A673 (cell line): ENCODE data around the gene VAV1. TPM values are rescaled to one million over a fixed set of nuclear protein-coding genes. Genes with fewer than 3 reads are reported as not detected.

Source experiments
- BruUV-seq: library from RNA; stranded (reverse); fragments of 400-500 nt; replicated peaks from 2 replicates; lab custom pipeline; 2021; lab: Mats Ljungman, UMichigan
- CTCF ChIA-PET: fragments of 300-600 bp; sonication (Branson Sonifier 250); formaldehyde crosslinking; loops from one replicate; lab custom pipeline; 2022; ENCODE audit warnings: antibody characterized with exemption; lab: Charles Lee
- POLR2A ChIA-PET: fragments of 300-600 bp; sonication (Branson Sonifier 250); formaldehyde crosslinking; loops from one replicate; lab custom pipeline; 2022; ENCODE audit warnings: antibody characterized with exemption; ENCODE audit not compliant: low non-redundant PET; lab: Charles Lee
- DNase-seq: peaks from one replicate; pipeline ENCODE4 v3.0.0-alpha.2; 2015; ENCODE audit warnings: low spot score
- H3K27ac ChIP-seq: fragments of 200-600 bp; sonication (generic); 2 replicates; pipeline ENCODE4 v1.5.1; 2016; ENCODE audit warnings: mixed run types, low read depth, mild to moderate bottlenecking, mixed read lengths, antibody characterized with exemption, low read length; ENCODE audit not compliant: poor library complexity, severe bottlenecking
- H3K27me3 ChIP-seq: fragments of 200-600 bp; sonication (generic); replicated peaks from 2 replicates; pipeline ENCODE4 v1.6.1; 2017; ENCODE audit warnings: mixed run types, low read depth, mild to moderate bottlenecking, mixed read lengths, antibody characterized with exemption, low read length; ENCODE audit not compliant: insufficient read depth, poor library complexity
- H3K36me3 ChIP-seq: fragments of 200-600 bp; sonication (generic); 2 replicates; pipeline ENCODE4 v1.6.1; 2016; ENCODE audit warnings: mixed run types, mild to moderate bottlenecking, mixed read lengths, antibody characterized with exemption, low read length; ENCODE audit not compliant: insufficient read depth, poor library complexity, severe bottlenecking
- H3K4me1 ChIP-seq: fragments of 200-600 bp; sonication (generic); 2 replicates; pipeline ENCODE4 v1.6.1; 2017; ENCODE audit warnings: mixed run types, mild to moderate bottlenecking, mixed read lengths, antibody characterized with exemption, low read length; ENCODE audit not compliant: insufficient read depth, poor library complexity, severe bottlenecking
- H3K4me3 ChIP-seq: fragments of 200-600 bp; sonication (generic); 2 replicates; pipeline ENCODE4 v1.5.1; 2016; ENCODE audit warnings: low read depth, mixed run types, mild to moderate bottlenecking, mixed read lengths, low read length; ENCODE audit not compliant: poor library complexity, severe bottlenecking
- H3K9me3 ChIP-seq: fragments of 200-600 bp; sonication (generic); 2 replicates; pipeline ENCODE4 v1.6.1; 2016; ENCODE audit warnings: mixed run types, low read depth, mild to moderate bottlenecking, mixed read lengths, antibody characterized with exemption, low read length; ENCODE audit not compliant: poor library complexity, severe bottlenecking
- CTCF ChIP-seq: fragments of 300-800, 200-600 bp; sonication (generic); conservative IDR thresholded peaks from 2 replicates; pipeline ENCODE4 v1.5.1; 2017; ENCODE audit warnings: low read depth, mild to moderate bottlenecking, antibody characterized with exemption, low read length, moderate library complexity, mixed read lengths
- EZH2 ChIP-seq: fragments of 200-600 bp; sonication (generic); IDR thresholded peaks from 2 replicates; pipeline ENCODE4 v1.6.1; 2017; ENCODE audit warnings: borderline replicate concordance, low read depth, mild to moderate bottlenecking, mixed read lengths, antibody characterized with exemption, low read length; ENCODE audit not compliant: poor library complexity, severe bottlenecking
- intact Hi-C: fragments of 100-400 bp; cut with micrococcal nuclease; formaldehyde crosslinking; loops from one replicate; pipeline ENCODE4 v1.10.0; 2022; ENCODE audit not compliant: unreplicated experiment
- total RNA-seq: library from RNA; stranded (reverse); gene quantifications from 2 replicates; pipeline ENCODE4 v1.2.3, GENCODE V29; 2021

Gene VAV1
- total RNA-seq, 1 experiment from 2014 or later, result 51.6 TPM

- no peaks in the 10 kb centered on the region for H3K27me3 ChIP-seq
- POLR2A ChIA-PET, result no interaction called here
- H3K27ac ChIP-seq, result no peak overlapping the region
- intact Hi-C loops, result no loop called here
- H3K9me3 ChIP-seq, result no peaks in the 10 kb centered on the region
- BruUV-seq, result no TSS peak
- DNase-seq, result no peak
- TF ChIP-seq CTCF, result no peak
- TF ChIP-seq EZH2, result no peak
- CTCF ChIA-PET, result no interaction called here
- no peak overlapping the region for H3K4me3 ChIP-seq
- H3K4me1 ChIP-seq, result peaks cover 4% of the 10 kb centered on the region
- no peaks in the 10 kb centered on the region for H3K36me3 ChIP-seq
Measured at GRCh38 chr19:6723738-6724137, 48.8 kb upstream of the VAV1 start.

GRCh38 chr19:6724631-6725492, 47.6 kb upstream of the VAV1 start:
- TF ChIP-seq EZH2, result no peak
- no peak for TF ChIP-seq CTCF
- ChIA-PET POLR2A (no interaction called here), CTCF (no interaction called here)
- no peak for DNase-seq
- intact Hi-C loops, result no loop called here
- no peak overlapping the region for H3K4me3 ChIP-seq
- no TSS peak for BruUV-seq
- no peaks in the 10 kb centered on the region for H3K27me3 ChIP-seq
- peaks cover 4% of the 10 kb centered on the region for H3K4me1 ChIP-seq
- no peaks in the 10 kb centered on the region for H3K9me3 ChIP-seq
- no peaks in the 10 kb centered on the region for H3K36me3 ChIP-seq
- no peak overlapping the region for H3K27ac ChIP-seq

- no TSS peak for BruUV-seq
- peaks cover 4% of the 10 kb centered on the region for H3K4me1 ChIP-seq
- H3K4me3 ChIP-seq, result no peak overlapping the region
- POLR2A ChIA-PET, result no interaction called here
- TF ChIP-seq CTCF, result no peak
- TF ChIP-seq EZH2, result no peak
- no peak for DNase-seq
- no peak overlapping the region for H3K27ac ChIP-seq
- no peaks in the 10 kb centered on the region for H3K36me3 ChIP-seq
- no peaks in the 10 kb centered on the region for H3K9me3 ChIP-seq
- H3K27me3 ChIP-seq, result no peaks in the 10 kb centered on the region
- intact Hi-C loops, result no loop called here
- CTCF ChIA-PET, result no interaction called here
Measured at GRCh38 chr19:6725513-6726231, 46.8 kb upstream of the VAV1 start.
